GM23338 (cell line): Measurements from ENCODE around the gene DHFR2. TPM values are rescaled to one million over a fixed set of nuclear protein-coding genes. Genes with fewer than 3 reads are reported as not detected.
"Not testable (repeated sequence)": the region's sequence is repeated elsewhere in the genome, so short reads cannot be mapped to it uniquely, and the experiment has no call there.

ENCODE experiments used
- ATAC-seq: fragments of 200-7000 bp; cut with Tn5 transposase; 3 replicates; pipeline ENCODE4 v1.9.1; 2020
- DNase-seq: peaks from one replicate; pipeline ENCODE4 v3.0.0-alpha.2; 2015; ENCODE audit warnings: low spot score
- H2AFZ ChIP-seq: fragments of 200-600 bp; sonication (generic); 2 replicates; pipeline ENCODE4 v1.8.0; 2016; ENCODE audit warnings: antibody characterized with exemption, mild to moderate bottlenecking, moderate library complexity
- H3F3A ChIP-seq: fragments of 200-600 bp; sonication (generic); replicated peaks from 2 replicates; pipeline ENCODE4 v1.8.0; 2017; ENCODE audit warnings: antibody characterized with exemption, mixed run types, low read depth
- H3K27ac ChIP-seq: fragments of 200-600 bp; sonication (generic); 2 replicates; pipeline ENCODE4 v1.6.1; 2016; ENCODE audit warnings: low read depth
- H3K27me3 ChIP-seq: fragments of 200-600 bp; sonication (generic); 2 replicates; pipeline ENCODE4 v1.8.0; 2016; ENCODE audit warnings: mild to moderate bottlenecking, mixed run types, moderate library complexity; ENCODE audit not compliant: insufficient read depth
- H3K36me3 ChIP-seq: fragments of 200-600 bp; sonication (generic); 2 replicates; pipeline ENCODE4 v1.8.0; 2016; ENCODE audit warnings: mild to moderate bottlenecking; ENCODE audit not compliant: insufficient read depth
- H3K4me1 ChIP-seq: fragments of 200-600 bp; sonication (generic); 2 replicates; pipeline ENCODE4 v1.8.0; 2016; ENCODE audit warnings: mild to moderate bottlenecking, moderate library complexity; ENCODE audit not compliant: insufficient read depth
- H3K4me2 ChIP-seq: fragments of 200-600 bp; sonication (generic); 2 replicates; pipeline ENCODE4 v1.7.1; 2017; ENCODE audit warnings: mixed run types
- H3K4me3 ChIP-seq: fragments of 200-600 bp; sonication (generic); 2 replicates; pipeline ENCODE4 v1.6.1; 2016; ENCODE audit warnings: mixed run types
- H3K79me2 ChIP-seq: fragments of 200-600 bp; sonication (generic); replicated peaks from 2 replicates; pipeline ENCODE4 v1.8.0; 2017; ENCODE audit warnings: mild to moderate bottlenecking; ENCODE audit not compliant: insufficient read depth
- H3K9me2 ChIP-seq: fragments of 200-600 bp; sonication (generic); 2 replicates; pipeline ENCODE4 v1.8.0; 2017; ENCODE audit not compliant: insufficient read depth
- H4K20me1 ChIP-seq: fragments of 200-600 bp; sonication (generic); replicated peaks from 2 replicates; pipeline ENCODE4 v1.8.0; 2017; ENCODE audit warnings: mild to moderate bottlenecking; ENCODE audit not compliant: insufficient read depth
- H3K27ac Mint-ChIP-seq: 2 replicates; pipeline ENCODE4 v1.8.0; 2020; ENCODE audit warnings: inconsistent platforms, mild to moderate bottlenecking, moderate library complexity, mixed read lengths
- H3K27me3 Mint-ChIP-seq: 3 replicates; pipeline ENCODE4 v1.8.0; 2022; ENCODE audit warnings: low read depth, mild to moderate bottlenecking, moderate library complexity, mixed read lengths, inconsistent platforms; ENCODE audit not compliant: insufficient read depth, poor library complexity
- H3K36me3 Mint-ChIP-seq: 3 replicates; pipeline ENCODE4 v1.8.0; 2021; ENCODE audit warnings: low read depth, mild to moderate bottlenecking, inconsistent platforms, moderate library complexity, mixed read lengths
- H3K4me1 Mint-ChIP-seq: 3 replicates; pipeline ENCODE4 v1.8.0; 2020; ENCODE audit warnings: mild to moderate bottlenecking, inconsistent platforms, mixed read lengths
- H3K4me3 Mint-ChIP-seq: 3 replicates; pipeline ENCODE4 v1.8.0; 2021; ENCODE audit warnings: moderate library complexity, mild to moderate bottlenecking, inconsistent platforms, mixed read lengths
- H3K9me3 Mint-ChIP-seq: 3 replicates; pipeline ENCODE4 v1.8.0; 2020; ENCODE audit warnings: moderate library complexity, mild to moderate bottlenecking, inconsistent platforms, mixed read lengths
- ETS1 ChIP-seq: IDR thresholded peaks from 2 replicates; pipeline ENCODE4 v1.6.1; 2016; ENCODE audit warnings: antibody characterized with exemption
- JUNB ChIP-seq: IDR thresholded peaks from one replicate; pipeline ENCODE4 v1.6.1; 2016; ENCODE audit warnings: antibody characterized with exemption; ENCODE audit not compliant: unreplicated experiment
- POLR2AphosphoS5 ChIP-seq: IDR thresholded peaks from 2 replicates; pipeline ENCODE4 v1.6.1; 2016; ENCODE audit warnings: antibody characterized with exemption, low read depth
- REST ChIP-seq: IDR thresholded peaks from one replicate; pipeline ENCODE4 v1.6.1; 2018; ENCODE audit warnings: antibody characterized with exemption; ENCODE audit not compliant: unreplicated experiment
- ZNF114 ChIP-seq: fragments of 250-450 bp; sonication (Bioruptor Pico); IDR thresholded peaks from 2 replicates; pipeline ENCODE4 v1.5.0; 2020; ENCODE audit warnings: mild to moderate bottlenecking, moderate library complexity
- ZNF331 ChIP-seq: fragments of 250-450 bp; sonication (Bioruptor Pico); IDR thresholded peaks from 2 replicates; pipeline ENCODE4 v1.5.0; 2020; ENCODE audit warnings: low read depth, mild to moderate bottlenecking, moderate library complexity
- polyA plus RNA-seq: library from polyadenylated mRNA; unstranded; fragments of >200 nt; fragmentation: Nextera tagmentation; extraction: Ambion mirVana; gene quantifications from 2 replicates; pipeline ENCODE4 v1.2.1, GENCODE V29; 2016
- total RNA-seq: library from RNA; depleted of rRNA; stranded (reverse); fragments of >200 nt; shearing (Covaris generic); gene quantifications from 2 replicates; pipeline ENCODE4 v1.2.3, GENCODE V29; 2014

Gene DHFR2
- total and polyA plus RNA-seq, 2 experiments from 2014 or later = 1.1 to 1.6 TPM

- Histone ChIP-seq H3K4me3 (no peak overlapping the region), H3K4me1 (no peaks in the 10 kb centered on the region), H3K27me3 (no peaks in the 10 kb centered on the region), H3K4me2 (no peak overlapping the region), H3K36me3 (no peaks in the 10 kb centered on the region), H2AFZ (no peak overlapping the region), H3K9me2 (no peaks in the 10 kb centered on the region), H3K79me2 (0 out of 2 replicates have a peak, but pooled peaks cover 9% of the 10 kb centered on the region), H4K20me1 (no peaks in the 10 kb centered on the region), H3K27ac (no peak overlapping the region), H3F3A (no peaks in the 10 kb centered on the region)
- no peak for ATAC-seq
- no peaks in the 10 kb centered on the region for H3K9me3 Mint-ChIP-seq
- H3K36me3 Mint-ChIP-seq = no peaks in the 10 kb centered on the region
- DNase-seq = no peak
- no peaks in the 10 kb centered on the region for H3K27me3 Mint-ChIP-seq
- H3K4me1 Mint-ChIP-seq = no peaks in the 10 kb centered on the region
- TF ChIP-seq JUNB (no peak), ZNF114 (CRISPR knock-in tag) (no peak), ZNF331 (CRISPR knock-in tag) (no peak)
- H3K4me3 Mint-ChIP-seq = no peak overlapping the region
- H3K27ac Mint-ChIP-seq = no peak overlapping the region
Observed at GRCh38 chr3:94082391-94082937, 19.7 kb upstream of the DHFR2 start.

GRCh38 chr3:94081884-94082283 is 19.2 kb upstream of the DHFR2 start:
- no peaks in the 10 kb centered on the region for H3K4me1 ChIP-seq
- no peak overlapping the region for H2AFZ ChIP-seq
- H3K27me3 ChIP-seq = no peaks in the 10 kb centered on the region
- no peaks in the 10 kb centered on the region for H3K9me2 ChIP-seq
- Mint-ChIP-seq H3K27me3 (no peaks in the 10 kb centered on the region), H3K36me3 (no peaks in the 10 kb centered on the region; the same call in 2 of the 3 replicates), H3K4me1 (no peaks in the 10 kb centered on the region), H3K27ac (no peak overlapping the region), H3K9me3 (no peaks in the 10 kb centered on the region), H3K4me3 (no peak overlapping the region)
- no peaks in the 10 kb centered on the region for H4K20me1 ChIP-seq
- ATAC-seq (no peak), DNase-seq (no peak)
- no peaks in the 10 kb centered on the region for H3K36me3 ChIP-seq
- H3K4me2 ChIP-seq = no peak overlapping the region
- TF ChIP-seq POLR2AphosphoS5 (no peak), ETS1 (no peak), REST (no peak)
- 0 out of 2 replicates have a peak, but pooled peaks cover 9% of the 10 kb centered on the region for H3K79me2 ChIP-seq
- no peak overlapping the region for H3K4me3 ChIP-seq
- H3F3A ChIP-seq = no peaks in the 10 kb centered on the region
- H3K27ac ChIP-seq = no peak overlapping the region

- not testable (repeated sequence) for H3K27ac Mint-ChIP-seq, H3K79me2 ChIP-seq, H3K4me3 Mint-ChIP-seq, H4K20me1 ChIP-seq, H3K4me1 ChIP-seq, H3K4me1 Mint-ChIP-seq, H3K27ac ChIP-seq, H3K27me3 Mint-ChIP-seq, H3F3A ChIP-seq, H3K4me3 ChIP-seq, H2AFZ ChIP-seq, H3K36me3 Mint-ChIP-seq, H3K9me2 ChIP-seq, H3K27me3 ChIP-seq, ATAC-seq, H3K4me2 ChIP-seq, DNase-seq, H3K9me3 Mint-ChIP-seq, H3K36me3 ChIP-seq
Observed at GRCh38 chr3:94080552-94080951, 17.8 kb upstream of the DHFR2 start.
